BJ (cell line): Measurements from ENCODE around the gene CEP41. TPM values are rescaled to one million over a fixed set of nuclear protein-coding genes. Genes with fewer than 3 reads are reported as not detected.

Experiments used
- CTCF ChIA-PET: fragments of 350-600 bp; formaldehyde crosslinking; extraction: SDS; loops from one replicate; lab custom pipeline; 2021; ENCODE audit warnings: antibody characterized with exemption, inconsistent platforms; lab: Yijun Ruan, JAX
- POLR2A ChIA-PET: fragments of 300-600 bp; sonication (Branson Sonifier 250); formaldehyde crosslinking; extraction: SDS; loops from one replicate; lab custom pipeline; 2021; ENCODE audit warnings: antibody characterized with exemption; lab: Charles Lee
- DNase-seq: peaks from one replicate; pipeline ENCODE4 v3.0.0-alpha.2; 2011; ENCODE audit warnings: low read depth
- H3K27me3 ChIP-seq: 2 replicates; pipeline ENCODE4 v1.6.0; 2011; ENCODE audit warnings: low read length; ENCODE audit not compliant: control insufficient read depth, insufficient read depth
- H3K36me3 ChIP-seq: 2 replicates; pipeline ENCODE4 v1.5.1; 2011; ENCODE audit warnings: low read length; ENCODE audit not compliant: control insufficient read depth, insufficient read depth
- H3K4me3 ChIP-seq: 2 replicates; pipeline ENCODE4 v1.5.1; 2011; ENCODE audit warnings: low read depth, mild to moderate bottlenecking, control low read depth, low read length
- CTCF ChIP-seq: IDR thresholded peaks from 2 replicates; pipeline ENCODE4 v1.5.1; 2011; ENCODE audit warnings: low read depth, mild to moderate bottlenecking, control low read depth, inconsistent platforms, low read length, moderate library complexity; ENCODE audit not compliant: insufficient read depth
- polyA plus RNA-seq: library from polyadenylated mRNA; depleted of rRNA; stranded (reverse); fragments of >200 nt; gene quantifications from 2 replicates; pipeline ENCODE4 v1.2.3, GENCODE V29; 2011

The CEP41 gene
- polyA plus RNA-seq, 1 experiment = 24.5 TPM

GRCh38 chr7:130385600-130386066, 55.2 kb downstream of the CEP41 start:
- DNase-seq = no peak
- H3K27me3 ChIP-seq = no peaks in the 10 kb centered on the region
- no peak overlapping the region for H3K4me3 ChIP-seq
- CTCF ChIA-PET = no interaction called here
- POLR2A ChIA-PET = no interaction called here
- TF ChIP-seq CTCF = no peak
- H3K36me3 ChIP-seq = no peaks in the 10 kb centered on the region

- ChIA-PET CTCF (no interaction called here), POLR2A (no interaction called here)
- no peaks in the 10 kb centered on the region for H3K36me3 ChIP-seq
- no peak for DNase-seq
- no peak overlapping the region for H3K4me3 ChIP-seq
- TF ChIP-seq CTCF = no peak
- H3K27me3 ChIP-seq = no peaks in the 10 kb centered on the region
Measured at GRCh38 chr7:130384841-130385599, 55.8 kb downstream of the CEP41 start.

- no peak overlapping the region for H3K4me3 ChIP-seq
- H3K27me3 ChIP-seq = no peaks in the 10 kb centered on the region
- CTCF ChIA-PET = interaction anchor here (0.7 kb wide), 1 partner anchor 19 kb away, joined by 3 read pairs; no protein-coding TSS in a partner anchor
- POLR2A ChIA-PET = no interaction called here
- no peak for TF ChIP-seq CTCF
- no peak for DNase-seq
- no peaks in the 10 kb centered on the region for H3K36me3 ChIP-seq
Measured at GRCh38 chr7:130384371-130384801, 56.4 kb downstream of the CEP41 start.

GRCh38 chr7:130383187-130383980, 57.4 kb downstream of the CEP41 start:
- no peak for DNase-seq

More at GRCh38 chr7:130383187-130383980, 57.4 kb downstream of the CEP41 start:
- TF ChIP-seq CTCF = no peak
- ChIA-PET POLR2A (no interaction called here), CTCF (interaction anchor here (0.7 kb wide), 1 partner anchor 18 kb away, joined by 3 read pairs; no protein-coding TSS in a partner anchor)
- H3K4me3 ChIP-seq = no peak overlapping the region
- no peaks in the 10 kb centered on the region for H3K36me3 ChIP-seq
- H3K27me3 ChIP-seq = no peaks in the 10 kb centered on the region
